ENCODE data around the gene TAB2.

- TF ChIP-seq RAD21 (IDR thresholded peaks at IDR 0.05; ENCODE audit: low read depth) (no peak), EGR1 (IDR thresholded peaks at IDR 0.05) (no peak)
Observed at GRCh38 chr6:149278997-149279396, 38.5 kb upstream of the TAB2 start.

Measured in Ishikawa (cell line).